B cell (primary cell): ENCODE data around the gene PSMC3IP. TPM values are rescaled to one million over a fixed set of nuclear protein-coding genes. Genes with fewer than 3 reads are reported as not detected.

Experiments used
- ATAC-seq: fragments of 200-7000 bp; cut with Tn5 transposase; one replicate; pipeline ENCODE4 v1.10.0; 2021; ENCODE audit warnings: low read depth, mild to moderate bottlenecking, moderate number of reproducible peaks, moderate library complexity
- CTCF ChIA-PET: fragments of 350-600 bp; sonication (Branson Sonifier 250); formaldehyde crosslinking; loops from one replicate; lab custom pipeline; 2021; ENCODE audit warnings: antibody characterized with exemption, inconsistent platforms; lab: Charles Lee
- POLR2A ChIA-PET: fragments of 350-600 bp; sonication (Branson Sonifier 250); formaldehyde crosslinking; loops from one replicate; lab custom pipeline; 2021; ENCODE audit warnings: antibody characterized with exemption; lab: Charles Lee
- DNase-seq: peaks from one replicate; pipeline ENCODE4 v3.0.0; 2013
- H2AFZ ChIP-seq: 2 replicates; pipeline ENCODE4 v1.6.1; 2012; ENCODE audit warnings: mild to moderate bottlenecking, low read depth, low read length; ENCODE audit not compliant: insufficient read depth, poor library complexity, severe bottlenecking
- H3K27ac ChIP-seq, 2 donors: 1 replicate in 1 of 2; 2 replicates in 1 of 2; pipeline ENCODE4 v1.5.1; 2012 to 2013; ENCODE audit warnings: low read length in 2 of 2, mild to moderate bottlenecking in 2 of 2, moderate library complexity in 1 of 2
- H3K27me3 ChIP-seq, 4 experiments: fragments of 200-600 bp in 1 of 4; sonication (generic) in 1 of 4; replicated peaks in 1 of 4; 1 replicate in 2 of 4; 2 replicates in 2 of 4; pipeline versions ENCODE4 v1.6.1 to v1.7.0; 2013 to 2016; ENCODE audit warnings: low read length in 3 of 4, mild to moderate bottlenecking in 2 of 4, mixed read lengths in 1 of 4, moderate library complexity in 1 of 4; ENCODE audit not compliant: insufficient read depth in 4 of 4, control insufficient read depth in 3 of 4; ENCODE audit errors: control extremely low read depth in 1 of 4
- H3K36me3 ChIP-seq, 2 experiments: replicated peaks in 1 of 2; 1 replicate in 1 of 2; 2 replicates in 1 of 2; pipeline versions ENCODE4 v1.6.1 to v1.7.1; 2013; ENCODE audit warnings: low read length in 1 of 2; ENCODE audit not compliant: insufficient read depth in 2 of 2, control insufficient read depth in 1 of 2; ENCODE audit errors: control extremely low read depth in 1 of 2, extremely low read depth in 1 of 2
- H3K4me1 ChIP-seq, 2 donors: fragments of 200-600 bp in 1 of 2; sonication (generic) in 1 of 2; 1 replicate in 1 of 2; 2 replicates in 1 of 2; pipeline versions ENCODE4 v1.5.1 to v1.6.1; 2013 to 2017; ENCODE audit warnings: low read length in 2 of 2; ENCODE audit not compliant: control insufficient read depth in 2 of 2, insufficient read depth in 2 of 2
- H3K4me2 ChIP-seq: replicated peaks from 2 replicates; pipeline ENCODE3; 2012; ENCODE audit warnings: mild to moderate bottlenecking, low read depth, low read length; ENCODE audit not compliant: poor library complexity, severe bottlenecking
- H3K4me3 ChIP-seq, 5 experiments: fragments of 200-600 bp in 1 of 5; sonication (generic) in 1 of 5; 1 replicate in 3 of 5; 2 replicates in 2 of 5; pipeline versions ENCODE4 v1.5.1 to v1.7.0; 2011 to 2016; ENCODE audit warnings: low read length in 4 of 5, mild to moderate bottlenecking in 4 of 5, low read depth in 2 of 5, control low read depth in 1 of 5, moderate library complexity in 1 of 5; ENCODE audit not compliant: insufficient read depth in 1 of 5; ENCODE audit errors: control extremely low read depth in 1 of 5, extremely low read depth in 1 of 5
- H3K79me2 ChIP-seq: fragments of 200-600 bp; sonication (generic); one replicate; pipeline ENCODE4 v1.6.0; 2016; ENCODE audit warnings: low read length; ENCODE audit not compliant: control insufficient read depth, insufficient read depth
- H3K9ac ChIP-seq: fragments of 200-600 bp; sonication (generic); 2 replicates; pipeline ENCODE4 v1.6.1; 2017; ENCODE audit warnings: mild to moderate bottlenecking, low read length, moderate library complexity
- H3K9me3 ChIP-seq, 3 donors: one replicate each; pipeline versions ENCODE4 v1.6.1 to v1.7.1; 2013; ENCODE audit warnings: low read length in 2 of 3; ENCODE audit not compliant: control insufficient read depth in 2 of 3, insufficient read depth in 1 of 3; ENCODE audit errors: control extremely low read depth in 1 of 3
- H4K20me1 ChIP-seq: 2 replicates; pipeline ENCODE4 v1.6.0; 2012; ENCODE audit warnings: mild to moderate bottlenecking, low read length; ENCODE audit not compliant: insufficient read depth, control insufficient read depth, poor library complexity, severe bottlenecking
- H3K27ac Mint-ChIP-seq: one replicate; pipeline ENCODE4 v1.8.0; 2021; ENCODE audit warnings: mixed read lengths
- H3K27me3 Mint-ChIP-seq: one replicate; pipeline ENCODE4 v1.8.0; 2021; ENCODE audit warnings: mixed read lengths
- H3K4me1 Mint-ChIP-seq: one replicate; pipeline ENCODE4 v1.8.0; 2021; ENCODE audit warnings: mixed read lengths
- H3K4me3 Mint-ChIP-seq: one replicate; pipeline ENCODE4 v1.8.0; 2021; ENCODE audit warnings: mixed read lengths
- H3K9me3 Mint-ChIP-seq: one replicate; pipeline ENCODE4 v1.8.0; 2022; ENCODE audit warnings: mixed read lengths; ENCODE audit not compliant: insufficient read depth
- CTCF ChIP-seq: fragments of 200-600 bp; IDR thresholded peaks from one replicate; pipeline ENCODE4 v1.8.0; 2022; ENCODE audit warnings: antibody characterized with exemption, mild to moderate bottlenecking
- EZH2 ChIP-seq: IDR thresholded peaks from 2 replicates; pipeline ENCODE4 v1.6.1; 2012; ENCODE audit warnings: borderline replicate concordance, low read depth, mild to moderate bottlenecking, moderate library complexity, low read length; ENCODE audit not compliant: insufficient read depth, poor library complexity, severe bottlenecking
- WGBS: methylation state at CpG from one replicate; pipeline ENCODE4 v1.1.5; 2013; ENCODE audit warnings: missing lambda C conversion rate; ENCODE audit not compliant: insufficient coverage; 5-methylcytosine and 5-hydroxymethylcytosine counted together
- intact Hi-C: fragments of 100-400 bp; cut with micrococcal nuclease; formaldehyde crosslinking; loops from one replicate; pipeline ENCODE4 v1.10.0; 2022
- polyA plus RNA-seq: library from polyadenylated mRNA; depleted of rRNA; stranded (reverse); fragments of >200 nt; gene quantifications from 2 replicates; pipeline ENCODE4 v1.2.3, GENCODE V29; 2012
- total RNA-seq, 2 donors: library from RNA; stranded (reverse); fragments of 120-200 nt in 1 of 2; gene quantifications; 1 replicate in 1 of 2; 2 replicates in 1 of 2; pipeline versions ENCODE4 v1.2.3 to v1.2.4, GENCODE V29; 2013 to 2022

Gene PSMC3IP
- total and polyA plus RNA-seq, 2 donors (not counting 1 experiment from before 2014, with no cell fraction given): 2.8 to 10.4 TPM

DNA sequence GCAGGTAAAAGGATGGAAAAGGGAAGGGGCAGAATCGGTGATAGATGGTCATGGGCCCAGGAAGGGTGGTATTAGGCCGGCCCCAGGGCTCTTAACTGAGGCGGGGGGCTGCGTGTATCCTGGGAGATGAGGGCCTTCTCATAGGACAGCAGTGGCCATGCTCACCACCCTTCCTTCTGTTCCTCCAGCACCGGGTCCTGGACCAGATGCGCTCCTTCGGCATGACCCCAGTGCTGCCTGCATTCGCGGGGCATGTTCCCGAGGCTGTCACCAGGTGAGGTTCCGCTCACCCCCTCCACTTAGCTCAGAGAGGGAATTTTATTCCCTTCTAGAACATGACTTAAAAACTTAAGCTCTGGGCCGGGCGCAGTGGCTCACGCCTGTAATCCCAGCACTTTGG, 39.0 kb downstream of the PSMC3IP start:
- Histone ChIP-seq H3K4me2 (no peak overlapping the region), H3K9ac (no peak overlapping the region), H3K9me3 (no peaks in the 10 kb centered on the region), H3K27ac (no peak overlapping the region), H3K4me1 (peaks cover 17 to 21% of the 10 kb centered on the region in 2 donors), H3K27me3 (no peaks in the 10 kb centered on the region), H3K79me2 (peaks cover 27% of the 10 kb centered on the region), H3K36me3 (peaks cover 0 to 19% of the 10 kb centered on the region in 2 experiments), H4K20me1 (peaks cover 19% of the 10 kb centered on the region), H2AFZ (no peak overlapping the region), H3K4me3 (no peak overlapping the region)
- peaks cover 31% of the 10 kb centered on the region for H3K4me1 Mint-ChIP-seq
- ChIA-PET CTCF (interaction anchor here (1.1 to 1.3 kb wide), 2 partner anchors 10 to 16 kb away, joined by 3 to 4 read pairs; no protein-coding TSS in a partner anchor), POLR2A (no interaction called here)
- 97% methylated on average over 13 of the region's 14 CpGs for WGBS
- TF ChIP-seq EZH2 (no peak), CTCF (no peak)
- no peak for ATAC-seq
- no peak overlapping the region for H3K27ac Mint-ChIP-seq
- H3K27me3 Mint-ChIP-seq: no peaks in the 10 kb centered on the region
- no peaks in the 10 kb centered on the region for H3K9me3 Mint-ChIP-seq
- DNase-seq: no peak
- intact Hi-C loops: loop anchor here (5.0 kb wide), 1 partner anchor 139 kb away; the partner anchor contains the start of gene PLEKHH3
- H3K4me3 Mint-ChIP-seq: no peak overlapping the region

DNA sequence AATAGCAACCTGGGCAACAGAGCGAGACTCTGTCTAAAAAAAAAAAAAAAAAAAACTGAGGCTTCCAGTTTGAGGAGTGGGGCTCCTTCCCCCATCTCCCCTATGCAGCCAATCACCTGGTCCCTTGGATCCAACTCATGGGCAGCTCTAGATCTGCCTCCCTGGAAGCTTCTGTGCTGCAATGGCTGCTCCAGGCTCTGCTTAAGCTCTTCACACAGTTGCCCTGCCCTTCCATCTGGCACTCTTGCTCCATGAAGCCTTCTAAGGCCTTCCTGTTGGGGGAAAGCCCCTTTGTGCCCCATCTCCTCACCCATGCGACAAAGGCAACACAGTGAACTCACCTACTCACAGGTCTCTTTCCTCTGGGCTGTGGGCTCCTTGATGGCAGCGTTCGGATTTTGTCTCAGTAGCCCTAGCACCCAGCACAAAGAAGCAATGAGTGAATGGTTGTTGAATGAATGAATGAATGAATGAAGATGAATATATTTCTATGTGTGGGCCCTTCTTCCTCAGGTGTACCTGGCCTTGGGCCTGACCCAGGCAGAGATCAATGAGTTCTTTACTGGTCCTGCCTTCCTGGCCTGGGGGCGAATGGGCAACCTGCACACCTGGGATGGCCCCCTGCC, 39.6 kb downstream of the PSMC3IP start:
- intact Hi-C loops: loop anchor here (2.0 to 5.0 kb wide), 3 partner anchors 17 to 633 kb away; partner anchors contain the start of genes NBR1 and PLEKHH3

More for the DNA sequence above, 39.6 kb downstream of the PSMC3IP start:
- H3K27me3 Mint-ChIP-seq: no peaks in the 10 kb centered on the region
- H3K4me1 ChIP-seq: peaks cover 17 to 21% of the 10 kb centered on the region in 2 donors
- H2AFZ ChIP-seq: no peak overlapping the region
- no peak for TF ChIP-seq CTCF
- TF ChIP-seq EZH2: no peak
- no peak overlapping the region for H3K27ac ChIP-seq
- H3K27me3 ChIP-seq: no peaks in the 10 kb centered on the region
- H3K79me2 ChIP-seq: peaks cover 27% of the 10 kb centered on the region
- H3K4me1 Mint-ChIP-seq: peaks cover 33% of the 10 kb centered on the region
- peaks cover 19% of the 10 kb centered on the region for H4K20me1 ChIP-seq
- no peak overlapping the region for H3K9ac ChIP-seq
- peaks cover 0 to 19% of the 10 kb centered on the region in 2 experiments for H3K36me3 ChIP-seq
- peak overlapping the region; percentile 22 for H3K4me2 ChIP-seq
- ChIA-PET CTCF (interaction anchor here (1.3 kb wide), 1 partner anchor 17 kb away, joined by 3 read pairs; no protein-coding TSS in a partner anchor), POLR2A (no interaction called here)
- ATAC-seq (no peak), DNase-seq (no peak)
- H3K4me3 ChIP-seq: no peak overlapping the region
- H3K4me3 Mint-ChIP-seq: peak overlapping the region; percentile 93
- H3K9me3 Mint-ChIP-seq: no peaks in the 10 kb centered on the region
- 100% methylated on average over 1 of the region's 5 CpGs for WGBS
- peak overlapping the region; percentile 75 for H3K27ac Mint-ChIP-seq
- H3K9me3 ChIP-seq: no peaks in the 10 kb centered on the region
